ENCODE results near the gene SREK1.
A peak's percentile ranks its signal among the peaks of the same experiment; 100 is the strongest.
"Not testable (repeated sequence)": the region's sequence is repeated elsewhere in the genome, so short reads cannot be mapped to it uniquely, and the experiment has no call there.

Gene SREK1

GRCh38 chr5:66180282-66181155 is 36.4 kb downstream of the SREK1 start:
- Mint-ChIP-seq H3K27me3 (no peaks in the 10 kb centered on the region), H3K36me3 (peaks cover 27% of the 10 kb centered on the region), H3K4me1 (peaks cover 17% of the 10 kb centered on the region), H3K4me3 (no peak overlapping the region), H3K9me3 (no peaks in the 10 kb centered on the region), H3K27ac (peak overlapping the region; percentile 82)

- no peak overlapping the region for H3K4me3 Mint-ChIP-seq
- no peaks in the 10 kb centered on the region for H3K27me3 Mint-ChIP-seq
- peaks cover 1% of the 10 kb centered on the region for H3K4me1 Mint-ChIP-seq
- H3K27ac Mint-ChIP-seq = no peak overlapping the region
- H3K36me3 Mint-ChIP-seq = peaks cover 8% of the 10 kb centered on the region
- H3K9me3 Mint-ChIP-seq = no peaks in the 10 kb centered on the region
Measured at GRCh38 chr5:66186108-66186507, 42.0 kb downstream of the SREK1 start.

- H3K27ac Mint-ChIP-seq = no peak overlapping the region
- no peaks in the 10 kb centered on the region for H3K9me3 Mint-ChIP-seq
- no peaks in the 10 kb centered on the region for H3K4me1 Mint-ChIP-seq
- no peaks in the 10 kb centered on the region for H3K27me3 Mint-ChIP-seq
- H3K36me3 Mint-ChIP-seq = peaks cover 18% of the 10 kb centered on the region
- no peak overlapping the region for H3K4me3 Mint-ChIP-seq
Measured at GRCh38 chr5:66193419-66193818, 49.3 kb downstream of the SREK1 start.

GRCh38 chr5:66197764-66198405 is 53.8 kb downstream of the SREK1 start:
- H3K27ac Mint-ChIP-seq = no peak overlapping the region
- H3K4me3 Mint-ChIP-seq = no peak overlapping the region
- H3K9me3 Mint-ChIP-seq = peaks cover 5% of the 10 kb centered on the region
- H3K4me1 Mint-ChIP-seq = no peaks in the 10 kb centered on the region
- H3K36me3 Mint-ChIP-seq = peaks cover 28% of the 10 kb centered on the region
- no peaks in the 10 kb centered on the region for H3K27me3 Mint-ChIP-seq

- H3K4me3 Mint-ChIP-seq = no peak overlapping the region
Measured at GRCh38 chr5:66198837-66199236, 54.7 kb downstream of the SREK1 start.

GRCh38 chr5:66203531-66203930 is 59.4 kb downstream of the SREK1 start:
- Mint-ChIP-seq H3K36me3 (peaks cover 20% of the 10 kb centered on the region), H3K27me3 (no peaks in the 10 kb centered on the region), H3K9me3 (peaks cover 5% of the 10 kb centered on the region), H3K27ac (no peak overlapping the region), H3K4me1 (no peaks in the 10 kb centered on the region), H3K4me3 (no peak overlapping the region)

More at GRCh38 chr5:66198837-66199236, 54.7 kb downstream of the SREK1 start:
- Mint-ChIP-seq H3K27me3 (no peaks in the 10 kb centered on the region), H3K4me1 (no peaks in the 10 kb centered on the region), H3K27ac (no peak overlapping the region), H3K9me3 (peaks cover 5% of the 10 kb centered on the region), H3K36me3 (peaks cover 30% of the 10 kb centered on the region)

GRCh38 chr5:66206465-66206864 is 62.4 kb downstream of the SREK1 start:
- Mint-ChIP-seq H3K27ac (no peak overlapping the region), H3K9me3 (peaks cover 2% of the 10 kb centered on the region), H3K27me3 (no peaks in the 10 kb centered on the region), H3K4me1 (no peaks in the 10 kb centered on the region), H3K36me3 (peaks cover 15% of the 10 kb centered on the region), H3K4me3 (no peak overlapping the region)

- Mint-ChIP-seq H3K36me3 (peaks cover 9% of the 10 kb centered on the region), H3K9me3 (no peaks in the 10 kb centered on the region), H3K27ac (no peak overlapping the region), H3K27me3 (no peaks in the 10 kb centered on the region), H3K4me1 (no peaks in the 10 kb centered on the region), H3K4me3 (no peak overlapping the region)
Measured at GRCh38 chr5:66207800-66208561, 63.9 kb downstream of the SREK1 start.

- H3K4me1 Mint-ChIP-seq = no peaks in the 10 kb centered on the region
- H3K9me3 Mint-ChIP-seq = no peaks in the 10 kb centered on the region
- H3K27ac Mint-ChIP-seq = no peak overlapping the region
- no peaks in the 10 kb centered on the region for H3K27me3 Mint-ChIP-seq
- peaks cover 7% of the 10 kb centered on the region for H3K36me3 Mint-ChIP-seq
- no peak overlapping the region for H3K4me3 Mint-ChIP-seq
Measured at GRCh38 chr5:66209350-66209749, 65.2 kb downstream of the SREK1 start.

- Mint-ChIP-seq H3K4me3 (no peak overlapping the region), H3K9me3 (no peaks in the 10 kb centered on the region), H3K36me3 (peaks cover 5% of the 10 kb centered on the region), H3K4me1 (no peaks in the 10 kb centered on the region), H3K27me3 (no peaks in the 10 kb centered on the region), H3K27ac (no peak overlapping the region)
Measured at GRCh38 chr5:66209794-66210193, 65.7 kb downstream of the SREK1 start.

GRCh38 chr5:66213533-66213932 is 69.4 kb downstream of the SREK1 start:
- Mint-ChIP-seq H3K4me1 (no peaks in the 10 kb centered on the region), H3K27me3 (no peaks in the 10 kb centered on the region), H3K36me3 (peaks cover 4% of the 10 kb centered on the region), H3K27ac (no peak overlapping the region), H3K4me3 (no peak overlapping the region), H3K9me3 (no peaks in the 10 kb centered on the region)

GRCh38 chr5:66222455-66222854 is 78.4 kb downstream of the SREK1 start:
- Mint-ChIP-seq H3K27me3 (no peaks in the 10 kb centered on the region), H3K9me3 (no peaks in the 10 kb centered on the region), H3K4me1 (no peaks in the 10 kb centered on the region), H3K36me3 (no peaks in the 10 kb centered on the region), H3K4me3 (no peak overlapping the region), H3K27ac (no peak overlapping the region)

GRCh38 chr5:66222896-66223295 is 78.8 kb downstream of the SREK1 start:
- H3K27me3 Mint-ChIP-seq, H3K9me3 Mint-ChIP-seq, H3K4me1 Mint-ChIP-seq, H3K36me3 Mint-ChIP-seq, H3K4me3 Mint-ChIP-seq, H3K27ac Mint-ChIP-seq: not testable (repeated sequence)

GRCh38 chr5:66223637-66224036 is 79.5 kb downstream of the SREK1 start:
- Mint-ChIP-seq H3K27ac (no peak overlapping the region), H3K36me3 (no peaks in the 10 kb centered on the region), H3K9me3 (no peaks in the 10 kb centered on the region), H3K27me3 (no peaks in the 10 kb centered on the region), H3K4me1 (no peaks in the 10 kb centered on the region), H3K4me3 (no peak overlapping the region)

GRCh38 chr5:66224274-66224673 is 80.2 kb downstream of the SREK1 start:
- no peaks in the 10 kb centered on the region for H3K9me3 Mint-ChIP-seq
- H3K27ac Mint-ChIP-seq = no peak overlapping the region
- no peaks in the 10 kb centered on the region for H3K36me3 Mint-ChIP-seq
- H3K4me1 Mint-ChIP-seq = no peaks in the 10 kb centered on the region
- no peak overlapping the region for H3K4me3 Mint-ChIP-seq
- no peaks in the 10 kb centered on the region for H3K27me3 Mint-ChIP-seq
